22Rv1 (cell line): Measurements from ENCODE around the gene OVCA2.

Experiments
- H3K27ac ChIP-seq: fragments of 450-650 bp; 2 replicates; pipeline ENCODE4 v1.5.1; 2017
- CTCF ChIP-seq: fragments of 450-650 bp; IDR thresholded peaks from 2 replicates; pipeline ENCODE4 v1.5.1; 2017; ENCODE audit warnings: mild to moderate bottlenecking
- ZFX ChIP-seq: fragments of 450-650 bp; IDR thresholded peaks from 2 replicates; pipeline ENCODE4 v1.6.1; 2017; ENCODE audit warnings: antibody characterized with exemption, borderline replicate concordance

OVCA2 gene

DNA sequence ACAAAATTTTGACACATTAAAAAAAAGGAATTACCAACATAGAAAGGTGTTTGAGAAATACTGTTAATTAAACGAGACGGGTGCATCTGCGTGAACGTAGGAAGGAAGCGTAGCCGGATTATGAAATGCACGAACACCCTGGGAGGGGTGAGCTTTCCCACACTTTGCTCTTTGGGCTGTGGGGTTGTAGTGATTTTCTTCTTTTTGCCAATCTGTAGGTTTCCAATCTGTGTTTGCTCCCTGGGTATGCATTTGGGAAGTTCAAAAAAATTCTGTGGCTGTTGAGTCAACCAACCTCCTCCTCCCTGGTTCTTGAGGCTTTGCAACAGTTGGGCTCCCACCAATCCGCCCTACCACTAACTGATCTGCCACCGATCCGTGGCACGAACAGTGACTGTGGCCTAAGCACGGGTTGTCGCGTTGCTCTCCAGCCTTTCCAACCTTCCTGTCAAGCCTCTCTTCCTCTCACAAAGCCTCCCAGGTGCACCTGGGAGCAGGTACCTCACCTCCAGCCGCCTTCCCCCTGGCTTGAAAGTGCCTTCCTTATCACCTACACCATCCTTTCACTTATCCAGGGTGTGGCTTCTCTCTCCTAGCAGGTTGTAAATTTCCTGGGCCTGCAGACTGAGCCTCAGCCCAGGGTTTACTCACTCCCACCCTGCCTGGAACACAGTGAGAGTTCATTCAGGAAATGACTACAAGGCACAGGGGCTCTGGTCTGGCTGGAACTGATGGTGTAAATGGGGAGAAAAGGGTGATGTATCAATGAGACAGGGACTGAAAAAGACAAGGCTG lies 33.3 kb upstream of the OVCA2 start:
- TF ChIP-seq ZFX (no peak), CTCF (no peak)
- H3K27ac ChIP-seq: peak overlapping the region; percentile 15; the same call in 1 of the 2 replicates

DNA sequence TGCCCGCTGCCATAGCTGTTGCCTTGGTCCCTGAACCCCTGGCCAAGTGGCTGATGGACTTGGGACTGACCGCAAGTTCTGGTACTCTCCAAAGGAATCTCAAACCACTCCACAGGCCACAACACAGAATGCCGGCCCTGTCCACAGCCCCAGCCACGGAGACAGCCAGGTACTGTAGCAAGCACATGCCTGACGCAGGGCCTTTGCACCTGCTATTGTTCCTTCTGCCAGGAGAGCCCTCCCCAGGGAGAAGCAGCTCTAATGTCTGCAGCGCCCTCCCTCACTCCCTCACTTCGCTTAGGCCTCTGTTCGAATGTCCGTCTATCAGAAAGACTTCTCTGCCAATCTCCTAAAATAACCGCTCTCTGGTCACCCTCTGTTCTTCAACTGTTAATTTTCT lies 32.1 kb upstream of the OVCA2 start:
- H3K27ac ChIP-seq: no peak overlapping the region
- no peak for TF ChIP-seq CTCF
- TF ChIP-seq ZFX: no peak

DNA sequence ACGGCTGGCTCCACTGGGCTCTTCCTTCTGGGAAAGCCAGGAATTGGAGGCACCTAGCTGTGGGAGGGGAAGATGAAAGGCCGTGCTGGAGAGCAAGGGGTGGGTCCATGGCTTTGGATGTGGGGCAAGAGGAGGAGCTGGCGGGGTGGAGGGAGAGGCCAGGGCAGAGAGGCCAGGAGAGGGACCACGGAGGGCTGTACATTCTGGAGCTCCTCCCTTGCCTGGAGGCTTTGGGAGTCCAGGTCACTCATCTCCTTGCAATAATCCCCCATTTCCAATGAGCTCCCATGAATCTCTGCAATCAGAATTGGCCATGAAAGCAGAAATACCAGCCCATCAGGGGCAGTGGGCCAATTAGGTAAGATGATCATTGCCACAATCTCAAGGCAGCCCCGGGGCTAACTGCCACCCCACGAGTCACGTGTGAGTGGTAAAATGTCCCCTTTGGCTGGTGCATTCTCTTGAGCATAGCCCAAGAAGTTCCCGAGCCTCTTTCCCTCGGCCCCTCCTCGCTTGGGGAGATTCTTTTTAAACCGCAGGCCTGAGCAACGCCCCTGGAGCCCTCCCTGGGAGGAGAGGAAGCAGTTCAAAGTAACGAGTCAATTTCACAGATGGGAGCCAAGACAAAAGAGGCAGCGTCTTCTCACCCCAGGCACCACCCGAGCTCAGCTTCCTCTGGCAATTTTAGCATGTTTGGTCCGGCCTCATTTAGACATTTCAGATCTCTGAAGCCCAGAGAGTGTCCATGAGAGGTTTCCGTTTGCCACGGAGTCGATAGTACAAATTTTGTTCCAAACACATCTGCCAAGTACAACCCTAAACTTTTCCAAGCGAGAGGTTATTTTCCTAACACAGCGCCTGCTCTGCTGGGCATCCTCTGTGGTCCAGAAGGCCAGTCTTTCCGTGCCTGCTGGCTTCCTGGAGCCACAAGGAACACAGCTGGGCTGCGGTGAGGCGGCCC lies 30.1 kb upstream of the OVCA2 start:
- TF ChIP-seq CTCF (no peak), ZFX (no peak)
- H3K27ac ChIP-seq: peak overlapping the region; percentile 89

DNA sequence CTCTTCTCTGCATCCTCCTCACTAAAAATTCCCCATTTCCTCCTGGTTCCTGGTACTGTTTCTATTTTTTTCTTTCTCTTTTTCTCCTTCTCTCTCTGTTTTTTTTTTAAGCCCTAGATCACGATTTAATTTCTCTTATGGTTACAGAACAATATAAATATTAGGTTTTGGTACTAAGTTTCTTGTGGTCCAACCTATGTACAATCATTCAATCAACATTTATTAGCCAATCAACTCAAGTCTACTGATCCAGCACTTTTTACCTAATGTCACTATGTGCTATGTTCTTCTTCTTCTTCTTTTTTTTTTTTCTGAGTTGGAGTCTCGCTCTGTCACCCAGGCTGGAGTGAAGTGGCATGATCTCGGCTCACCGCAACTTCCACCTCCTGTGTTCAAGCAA lies 29.3 kb upstream of the OVCA2 start:
- peak overlapping the region; percentile 89 for H3K27ac ChIP-seq
- TF ChIP-seq ZFX (no peak), CTCF (no peak)

- peak overlapping the region; percentile 89 for H3K27ac ChIP-seq
Observed at GRCh38 chr17:2013220-2013993, 28.4 kb upstream of the OVCA2 start.

- no peak overlapping the region for H3K27ac ChIP-seq
- TF ChIP-seq CTCF: no peak
- TF ChIP-seq ZFX: no peak
Observed at GRCh38 chr17:2013994-2014317, 27.9 kb upstream of the OVCA2 start.

DNA sequence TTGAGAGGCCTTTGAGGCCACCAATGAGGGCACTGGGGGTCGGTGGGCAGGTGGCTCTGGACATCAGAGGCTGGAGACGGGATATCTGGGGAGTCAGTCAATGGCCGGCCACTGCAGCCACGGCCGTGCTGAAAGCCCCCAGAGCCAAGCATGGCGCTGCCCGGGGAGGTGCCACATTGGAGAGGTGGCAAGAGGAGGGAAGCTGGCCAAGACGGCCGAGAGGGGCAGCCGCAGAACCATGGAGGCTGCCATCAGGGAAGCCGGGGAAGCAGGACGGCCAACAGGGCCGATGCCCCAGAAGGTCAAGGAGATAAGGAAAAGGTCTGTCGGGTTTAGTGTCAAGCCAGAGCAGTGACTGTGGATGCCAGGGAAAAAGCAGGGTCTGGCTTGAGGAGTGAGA lies 26.5 kb upstream of the OVCA2 start:
- no peak for TF ChIP-seq ZFX
- no peak for TF ChIP-seq CTCF
- no peak overlapping the region for H3K27ac ChIP-seq
